Gastroesophageal sphincter (tissue), 3 donors: ENCODE results near the gene ACAD11.

Experiments used
- CTCF ChIP-seq, 4 experiments: fragments of 200-600 bp in 2 of 4; fragments of 450-650 bp in 2 of 4; sonication (generic) in 1 of 4; IDR thresholded peaks; one replicate each; pipeline ENCODE4 v1.5.1; 2017 to 2019; ENCODE audit warnings: antibody characterized with exemption in 4 of 4, mild to moderate bottlenecking in 2 of 4, moderate library complexity in 2 of 4
- POLR2A ChIP-seq, 2 donors: fragments of 450-650 bp; IDR thresholded peaks; one replicate each; pipeline ENCODE4 v1.6.1; 2017; ENCODE audit warnings: antibody characterized with exemption in 2 of 2, mild to moderate bottlenecking in 2 of 2, moderate library complexity in 1 of 2

- no peak for TF ChIP-seq POLR2A (IDR thresholded peaks at IDR 0.05)
- TF ChIP-seq CTCF (IDR thresholded peaks at IDR 0.05) = no peak
These were observed 4.1 kb downstream of the ACAD11 start for GRCh38 chr3:132655471-132655870.
